Measurements from ENCODE around the gene TRIML2.

DNA sequence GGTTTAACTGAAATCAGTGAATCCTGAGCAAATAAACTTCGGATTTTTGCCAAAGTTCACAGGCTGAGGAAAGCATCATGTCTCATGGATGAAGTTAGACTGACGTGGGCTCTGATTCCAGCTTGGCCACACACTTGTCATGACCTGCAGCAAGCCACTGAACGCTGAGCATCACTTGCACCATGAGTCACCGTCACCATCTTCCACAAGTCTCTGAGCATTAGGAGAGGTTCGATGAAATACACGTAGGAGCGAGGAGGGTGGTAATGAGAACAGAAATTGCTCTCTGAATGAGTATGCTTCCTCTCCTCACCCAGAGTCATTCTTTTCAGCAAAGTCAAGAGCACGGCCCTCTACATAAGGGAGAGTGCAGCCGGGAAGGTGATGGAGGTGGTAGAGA is 3.8 kb upstream of the TRIML2 start:
- TF ChIP-seq HDAC6 (IDR thresholded peaks at IDR 0.05; ENCODE audit: unreplicated experiment), result no peak
- TF ChIP-seq TCF3 (IDR thresholded peaks at IDR 0.05; ENCODE audit: borderline replicate concordance, insufficient read depth, low read depth, low read length), result no peak
- TF ChIP-seq, protein P1, sequence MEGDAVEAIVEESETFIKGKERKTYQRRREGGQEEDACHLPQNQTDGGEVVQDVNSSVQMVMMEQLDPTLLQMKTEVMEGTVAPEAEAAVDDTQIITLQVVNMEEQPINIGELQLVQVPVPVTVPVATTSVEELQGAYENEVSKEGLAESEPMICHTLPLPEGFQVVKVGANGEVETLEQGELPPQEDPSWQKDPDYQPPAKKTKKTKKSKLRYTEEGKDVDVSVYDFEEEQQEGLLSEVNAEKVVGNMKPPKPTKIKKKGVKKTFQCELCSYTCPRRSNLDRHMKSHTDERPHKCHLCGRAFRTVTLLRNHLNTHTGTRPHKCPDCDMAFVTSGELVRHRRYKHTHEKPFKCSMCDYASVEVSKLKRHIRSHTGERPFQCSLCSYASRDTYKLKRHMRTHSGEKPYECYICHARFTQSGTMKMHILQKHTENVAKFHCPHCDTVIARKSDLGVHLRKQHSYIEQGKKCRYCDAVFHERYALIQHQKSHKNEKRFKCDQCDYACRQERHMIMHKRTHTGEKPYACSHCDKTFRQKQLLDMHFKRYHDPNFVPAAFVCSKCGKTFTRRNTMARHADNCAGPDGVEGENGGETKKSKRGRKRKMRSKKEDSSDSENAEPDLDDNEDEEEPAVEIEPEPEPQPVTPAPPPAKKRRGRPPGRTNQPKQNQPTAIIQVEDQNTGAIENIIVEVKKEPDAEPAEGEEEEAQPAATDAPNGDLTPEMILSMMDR (IDR thresholded peaks at IDR 0.05 in 2 of 3, conservative IDR thresholded peaks at IDR 0.05 in 1 of 3; ENCODE audit: control insufficient read depth in 2 of 3, extremely low read depth in 1 of 3, insufficient read depth in 1 of 3, low read depth in 3 of 3, low read length in 3 of 3), result no peak
- TF ChIP-seq SMC3 (IDR thresholded peaks at IDR 0.05; ENCODE audit: borderline replicate concordance, low read length), result no peak

Measured in GM12878 (cell line).